Naive thymus-derived CD8-positive, alpha-beta T cell (primary cell): ENCODE measurements around the gene SPATA16. TPM values are rescaled to one million over a fixed set of nuclear protein-coding genes. Genes with fewer than 3 reads are reported as not detected.
"Not testable (repeated sequence)": the region's sequence is repeated elsewhere in the genome, so short reads cannot be mapped to it uniquely, and the experiment has no call there.

ENCODE experiments used
- ATAC-seq, 2 donors: fragments of 150-1000 bp; cut with Tn5 transposase in 1 of 2; sonication (Bioruptor Pico), chemical (Tn5 transposase) in 1 of 2; 1 replicate in 1 of 2; 2 replicates in 1 of 2; pipeline ENCODE4 v1.10.0; 2021; ENCODE audit warnings: mild to moderate bottlenecking in 2 of 2, moderate library complexity in 2 of 2
- POLR2A ChIA-PET: fragments of 350-600 bp; sonication (Branson Sonifier 250); formaldehyde crosslinking; loops from one replicate; lab custom pipeline; 2021; ENCODE audit warnings: antibody characterized with exemption; lab: Charles Lee
- DNase-seq, 10 donors: peaks; one replicate each; pipeline versions ENCODE4 v3.0.0 to v3.0.0-alpha.2; 2020 to 2022
- H3K27ac Mint-ChIP-seq, 10 donors: one replicate each; pipeline ENCODE4 v1.8.0; 2020 to 2022; ENCODE audit warnings: mild to moderate bottlenecking in 10 of 10, mixed read lengths in 10 of 10, moderate library complexity in 4 of 10, inconsistent platforms in 1 of 10
- H3K27me3 Mint-ChIP-seq, 5 donors: one replicate each; pipeline ENCODE4 v1.8.0; 2021 to 2022; ENCODE audit warnings: mixed read lengths in 5 of 5
- H3K36me3 Mint-ChIP-seq, 3 donors: one replicate each; pipeline ENCODE4 v1.8.0; 2020 to 2022; ENCODE audit warnings: mixed read lengths in 3 of 3, mild to moderate bottlenecking in 2 of 3, inconsistent platforms in 1 of 3
- H3K4me1 Mint-ChIP-seq, 4 donors: one replicate each; pipeline ENCODE4 v1.8.0; 2021 to 2022; ENCODE audit warnings: mixed read lengths in 4 of 4
- H3K4me3 Mint-ChIP-seq, 10 donors: one replicate each; pipeline ENCODE4 v1.8.0; 2020 to 2022; ENCODE audit warnings: mild to moderate bottlenecking in 10 of 10, mixed read lengths in 10 of 10, moderate library complexity in 6 of 10, inconsistent platforms in 1 of 10
- H3K9me3 Mint-ChIP-seq, 9 donors: one replicate each; pipeline ENCODE4 v1.8.0; 2020 to 2022; ENCODE audit warnings: mixed read lengths in 9 of 9, mild to moderate bottlenecking in 3 of 9, inconsistent platforms in 1 of 9, moderate library complexity in 1 of 9
- polyA plus RNA-seq, 3 donors: library from polyadenylated mRNA; unstranded; fragments of 300-500 nt; fragmentation: Illumina TruSeq; gene quantifications; one replicate each; pipeline ENCODE4 v1.2.3, GENCODE V29; 2021
- total RNA-seq, 8 experiments: library from RNA in 2 of 8; stranded (reverse) in 2 of 8; gene quantifications; one replicate each; pipeline ENCODE4 v1.2.3 and lab custom pipeline; 2021 to 2026

Gene SPATA16
- total and polyA plus RNA-seq, 5 experiments from 2014 or later, result not detected

DNA sequence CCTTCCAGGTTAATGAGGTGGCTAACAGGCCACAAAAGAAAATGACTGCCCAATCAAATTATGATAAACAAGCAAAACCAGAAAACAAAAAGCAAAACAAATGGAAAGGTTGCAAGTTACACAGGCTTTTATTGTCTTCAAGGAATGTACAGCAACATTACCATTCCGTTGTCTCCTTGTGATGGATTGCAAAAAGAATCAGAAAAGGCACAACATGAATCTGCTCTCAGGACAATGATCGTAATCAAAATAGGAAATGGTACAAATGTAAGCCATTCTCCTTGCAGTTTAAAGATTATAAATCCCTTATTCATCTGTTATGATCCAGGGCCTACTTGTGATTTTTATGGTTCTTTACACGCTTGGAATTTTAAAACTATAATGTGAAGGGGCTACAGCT is 264.7 kb downstream of the SPATA16 start:
- Mint-ChIP-seq H3K27me3 (peaks cover 0 to 12% (median 0%) of the 10 kb centered on the region in 5 donors), H3K27ac (no peak overlapping the region), H3K4me1 (no peaks in the 10 kb centered on the region), H3K4me3 (no peak overlapping the region), H3K36me3 (peaks cover 0 to 6% (median 0%) of the 10 kb centered on the region in 3 donors), H3K9me3 (peaks cover 2 to 24% (median 14%) of the 10 kb centered on the region in 9 donors)
- POLR2A ChIA-PET, result no interaction called here
- DNase-seq, result no peak
- no peak for ATAC-seq

DNA sequence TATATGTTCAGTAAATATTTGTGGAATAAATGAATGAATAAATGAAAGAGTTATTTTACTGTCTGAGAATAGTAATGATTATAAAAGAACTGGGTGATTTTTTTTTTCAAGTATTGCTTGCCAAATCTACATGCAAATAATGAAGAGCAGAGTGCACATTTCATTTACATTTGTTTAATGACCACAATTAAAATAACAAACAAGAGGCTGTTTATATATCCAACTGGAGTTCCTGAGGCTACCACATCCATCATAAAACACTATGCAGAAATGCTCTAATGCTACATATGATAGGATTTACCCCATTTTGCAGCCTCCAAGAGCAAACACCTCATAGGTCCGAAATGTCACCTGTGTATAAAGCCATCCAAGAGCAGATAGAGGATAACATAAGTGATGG is 266.0 kb downstream of the SPATA16 start:
- no peak for ATAC-seq
- Mint-ChIP-seq H3K4me3 (no peak overlapping the region), H3K9me3 (peaks cover 0 to 15% (median 10%) of the 10 kb centered on the region in 9 donors), H3K4me1 (no peaks in the 10 kb centered on the region), H3K27ac (no peak overlapping the region), H3K36me3 (peaks cover 0 to 5% (median 0%) of the 10 kb centered on the region in 3 donors), H3K27me3 (peaks cover 0 to 7% (median 0%) of the 10 kb centered on the region in 5 donors)
- POLR2A ChIA-PET, result no interaction called here
- DNase-seq, result no peak

DNA sequence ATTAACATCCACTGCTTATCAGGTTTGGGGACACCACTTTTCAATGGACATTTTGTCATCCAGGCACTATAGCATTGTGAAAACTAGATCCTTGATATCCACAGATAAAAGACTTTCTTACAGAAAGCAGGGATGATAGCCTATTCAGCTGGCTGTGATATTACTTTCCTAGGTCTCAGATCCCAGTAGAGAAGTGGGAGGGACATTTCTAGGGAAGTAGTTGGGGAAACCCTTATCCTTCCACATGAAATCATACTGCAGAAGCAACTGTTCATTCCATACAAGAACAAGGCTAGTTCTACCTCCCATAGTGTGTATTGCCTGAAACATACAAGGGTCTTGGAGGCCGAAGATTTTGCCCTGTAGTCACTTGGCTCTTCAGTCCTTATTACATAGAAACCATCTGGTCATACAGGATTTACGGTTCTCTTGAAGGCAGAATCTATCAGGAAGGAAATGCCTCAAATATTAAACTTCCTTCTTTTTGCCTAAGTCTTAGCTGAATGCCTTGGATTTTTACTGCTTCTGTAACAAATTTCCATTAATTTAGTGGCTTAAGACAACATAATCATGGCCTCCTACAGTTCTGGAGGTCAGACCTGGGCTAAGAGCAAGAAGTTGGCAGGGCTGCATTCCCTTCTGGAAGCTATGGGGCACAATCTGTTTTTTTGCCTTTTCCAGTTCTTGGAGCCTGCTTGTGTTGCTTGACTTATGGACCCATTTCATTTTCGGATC is 271.1 kb downstream of the SPATA16 start:
- DNase-seq (no peak), ATAC-seq (no peak)
- Mint-ChIP-seq H3K9me3 (no peaks in the 10 kb centered on the region), H3K27me3 (peaks cover 0 to 20% (median 8%) of the 10 kb centered on the region in 5 donors), H3K36me3 (no peaks in the 10 kb centered on the region), H3K27ac (no peak overlapping the region), H3K4me3 (no peak overlapping the region), H3K4me1 (no peaks in the 10 kb centered on the region)
- POLR2A ChIA-PET, result no interaction called here

DNA sequence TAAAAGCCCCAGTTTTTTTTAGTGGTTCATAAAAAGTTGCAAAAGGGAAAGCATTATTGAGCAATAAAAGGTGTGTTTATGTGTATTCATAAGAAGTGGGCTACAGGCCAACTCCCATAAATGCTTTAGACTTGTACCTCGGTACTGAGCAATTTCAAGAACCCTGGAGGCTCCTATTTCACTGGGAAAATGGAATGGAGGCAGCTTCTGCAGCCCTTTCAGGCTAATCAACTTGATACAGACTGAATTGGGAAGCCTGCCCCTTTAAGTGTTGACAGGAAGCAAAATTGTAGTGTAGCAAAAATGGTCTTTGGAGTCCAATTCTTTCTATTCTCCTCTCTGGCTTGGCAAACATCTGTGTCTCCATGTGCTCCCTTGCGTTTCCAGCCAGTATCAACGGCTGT is 271.7 kb downstream of the SPATA16 start:
- ATAC-seq (no peak), DNase-seq (no peak)
- H3K4me3 Mint-ChIP-seq, result no peak overlapping the region
- no peaks in the 10 kb centered on the region for H3K9me3 Mint-ChIP-seq
- POLR2A ChIA-PET, result no interaction called here
- no peak overlapping the region for H3K27ac Mint-ChIP-seq
- peaks cover 0 to 21% (median 9%) of the 10 kb centered on the region in 5 donors for H3K27me3 Mint-ChIP-seq
- H3K36me3 Mint-ChIP-seq, result no peaks in the 10 kb centered on the region
- no peaks in the 10 kb centered on the region for H3K4me1 Mint-ChIP-seq

DNA sequence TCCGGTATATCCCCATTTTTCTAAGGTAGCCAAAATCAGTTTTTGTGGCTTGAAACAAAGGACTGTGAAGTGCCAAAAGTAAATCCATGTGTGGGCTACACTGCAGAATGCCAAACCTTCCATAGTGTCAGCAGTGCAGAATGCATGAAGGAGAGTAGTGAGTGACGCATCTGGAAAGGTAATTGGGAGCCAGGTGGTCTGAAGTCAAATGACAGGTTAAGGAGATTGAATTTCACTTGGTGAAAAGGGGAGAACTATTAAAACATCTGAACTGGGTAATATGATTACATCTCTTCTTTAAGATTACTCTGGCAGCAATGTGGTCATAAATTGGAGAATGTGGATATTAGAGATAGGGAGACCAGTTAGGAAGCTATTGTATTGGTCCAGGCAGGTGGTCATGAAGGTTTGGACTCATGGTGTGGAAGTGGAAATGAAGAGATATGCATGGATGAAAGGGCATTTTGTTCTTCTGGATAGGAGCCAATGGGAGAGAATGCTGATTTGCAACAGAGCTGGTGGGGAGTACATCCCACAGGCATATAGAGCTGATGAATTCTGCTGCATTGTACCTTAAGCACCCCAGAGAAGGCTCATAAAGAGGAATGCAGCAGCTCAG is 272.3 kb downstream of the SPATA16 start:
- Mint-ChIP-seq H3K9me3 (no peaks in the 10 kb centered on the region), H3K27ac (no peak overlapping the region), H3K36me3 (no peaks in the 10 kb centered on the region), H3K4me3 (no peak overlapping the region), H3K27me3 (peaks cover 0 to 24% (median 10%) of the 10 kb centered on the region in 5 donors), H3K4me1 (no peaks in the 10 kb centered on the region)
- no peak for DNase-seq
- POLR2A ChIA-PET, result no interaction called here
- ATAC-seq, result no peak

DNA sequence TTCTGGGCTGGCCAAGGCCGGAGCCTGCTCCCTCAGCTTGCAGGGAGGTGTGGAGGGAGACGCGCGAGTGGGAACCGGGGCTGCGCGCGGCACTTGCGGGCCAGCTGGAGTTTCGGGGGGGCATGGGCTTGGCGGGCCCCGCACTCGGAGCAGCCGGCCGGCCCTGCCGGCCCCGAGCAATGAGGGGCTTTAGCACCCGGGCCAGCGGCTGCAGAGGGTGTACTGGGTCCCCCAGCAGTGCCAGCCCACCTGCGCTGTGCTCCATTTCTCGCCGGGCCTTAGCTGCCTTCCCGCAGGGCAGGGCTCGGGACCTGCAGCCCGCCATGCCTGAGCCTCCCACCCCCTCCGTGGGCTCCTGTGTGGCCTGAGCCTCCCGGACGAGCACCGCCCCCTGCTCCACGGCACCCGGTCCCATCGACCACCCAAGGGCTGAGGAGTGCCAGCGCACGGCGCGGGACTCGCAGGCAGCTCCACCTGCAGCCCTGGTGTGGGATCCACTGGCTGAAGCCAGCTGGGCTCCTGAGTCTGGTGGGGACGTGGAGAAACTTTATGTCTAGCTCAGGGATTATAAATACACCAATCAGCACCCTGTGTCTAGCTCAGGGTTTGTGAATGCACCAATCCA is 274.2 kb downstream of the SPATA16 start:
- DNase-seq, ATAC-seq, H3K27ac Mint-ChIP-seq, H3K9me3 Mint-ChIP-seq, H3K4me1 Mint-ChIP-seq, H3K4me3 Mint-ChIP-seq, H3K36me3 Mint-ChIP-seq, POLR2A ChIA-PET: not testable (repeated sequence)
- H3K27me3 Mint-ChIP-seq, result peaks cover 0 to 21% (median 10%) of the 10 kb centered on the region in 5 donors

DNA sequence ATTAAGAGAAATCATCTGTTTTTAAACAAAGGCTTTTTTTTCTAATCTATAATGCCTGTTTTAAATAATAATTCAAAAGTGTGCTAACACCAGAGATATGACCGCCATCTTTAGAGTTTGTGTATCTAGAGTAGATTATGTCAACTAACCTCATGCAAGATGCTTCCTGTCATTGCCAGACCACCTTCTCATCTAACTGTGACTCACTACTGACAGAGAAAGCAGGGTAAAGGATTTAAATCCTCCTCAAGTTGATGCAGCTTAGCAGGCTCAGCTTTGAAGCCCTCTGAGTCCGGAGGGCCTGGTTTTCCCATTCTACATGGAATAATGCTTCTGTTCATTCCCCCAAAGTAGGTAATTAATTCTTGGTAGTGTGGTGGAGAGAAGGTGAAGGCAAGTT is 282.0 kb downstream of the SPATA16 start:
- ATAC-seq, result no peak
- Mint-ChIP-seq H3K36me3 (no peaks in the 10 kb centered on the region), H3K27me3 (peaks cover 0 to 17% (median 3%) of the 10 kb centered on the region in 5 donors), H3K4me3 (no peak overlapping the region), H3K27ac (no peak overlapping the region), H3K9me3 (peaks cover 0 to 12% (median 0%) of the 10 kb centered on the region in 9 donors), H3K4me1 (no peaks in the 10 kb centered on the region)
- no peak for DNase-seq
- POLR2A ChIA-PET, result no interaction called here

DNA sequence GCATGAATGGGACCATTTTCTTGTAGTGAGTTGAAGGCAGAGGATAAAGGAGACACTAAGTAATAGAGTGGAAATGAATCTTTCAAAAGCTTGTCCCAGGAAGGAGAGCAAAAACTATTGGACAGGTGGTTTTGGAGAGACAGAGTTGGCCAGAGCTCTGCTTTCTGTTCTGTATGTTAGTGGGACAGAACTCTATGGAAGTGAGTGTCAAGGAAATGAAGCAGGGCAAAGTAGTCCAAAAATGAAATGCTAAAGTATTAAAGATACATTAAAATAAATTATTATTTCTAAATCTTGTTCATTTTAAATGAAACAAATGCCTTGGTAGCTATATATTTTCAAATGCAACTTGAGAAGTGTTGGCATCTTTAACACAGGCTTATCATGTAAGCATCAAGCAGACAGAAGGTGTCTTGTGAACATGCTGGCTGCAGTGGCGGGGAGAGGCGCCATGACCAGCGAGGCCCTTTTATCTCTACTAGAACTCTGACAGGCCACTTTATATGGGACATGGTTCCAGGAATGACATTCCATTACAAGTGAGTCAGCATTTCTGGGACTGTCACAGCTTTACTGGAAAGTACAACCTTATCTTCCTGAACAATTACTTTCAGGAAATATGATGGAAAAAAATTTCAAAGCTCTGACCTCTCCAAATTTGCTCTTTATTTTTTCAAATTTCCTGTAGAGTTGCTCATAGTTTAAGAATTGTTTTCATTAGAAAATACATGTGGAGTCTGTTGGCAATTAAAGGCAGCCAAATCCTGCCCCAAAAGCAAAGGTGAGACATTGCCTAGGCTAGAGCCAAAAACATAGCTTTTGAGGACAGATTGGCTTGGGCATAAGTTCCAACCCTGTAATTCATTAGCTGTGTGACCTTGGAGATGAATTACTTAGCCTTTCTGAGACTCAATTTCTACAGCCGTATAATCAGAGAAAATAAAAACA is 284.0 kb downstream of the SPATA16 start:
- Mint-ChIP-seq H3K27ac (no peak overlapping the region), H3K36me3 (no peaks in the 10 kb centered on the region), H3K4me3 (no peak overlapping the region), H3K9me3 (peaks cover 0 to 5% (median 0%) of the 10 kb centered on the region in 9 donors), H3K27me3 (peaks cover 0 to 17% (median 3%) of the 10 kb centered on the region in 5 donors), H3K4me1 (no peaks in the 10 kb centered on the region)
- no peak for ATAC-seq
- DNase-seq, result no peak
- POLR2A ChIA-PET, result no interaction called here

DNA sequence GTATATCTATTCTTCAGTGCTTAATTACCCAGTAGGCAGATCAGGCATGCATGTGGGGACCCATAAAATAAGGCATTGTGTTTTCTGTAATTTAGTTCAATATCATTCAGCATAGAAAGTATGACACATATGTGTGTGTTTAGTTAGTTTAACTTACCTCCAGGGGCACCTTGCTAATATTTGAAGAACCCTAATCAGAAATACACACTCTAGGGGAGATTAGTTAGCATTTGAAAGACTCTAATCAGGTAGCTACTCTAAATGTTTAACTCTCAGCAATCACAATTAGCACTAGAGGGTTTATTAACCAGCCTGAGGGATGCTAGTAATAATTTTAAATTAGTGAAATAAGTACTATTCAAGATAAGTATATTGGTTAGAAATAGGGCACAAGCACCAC is 286.0 kb downstream of the SPATA16 start:
- Mint-ChIP-seq H3K9me3 (no peaks in the 10 kb centered on the region), H3K4me1 (no peaks in the 10 kb centered on the region), H3K27me3 (peaks cover 5 to 29% (median 7%) of the 10 kb centered on the region in 5 donors), H3K27ac (no peak overlapping the region), H3K36me3 (no peaks in the 10 kb centered on the region), H3K4me3 (no peak overlapping the region)
- ATAC-seq (no peak), DNase-seq (no peak)
- POLR2A ChIA-PET, result no interaction called here

DNA sequence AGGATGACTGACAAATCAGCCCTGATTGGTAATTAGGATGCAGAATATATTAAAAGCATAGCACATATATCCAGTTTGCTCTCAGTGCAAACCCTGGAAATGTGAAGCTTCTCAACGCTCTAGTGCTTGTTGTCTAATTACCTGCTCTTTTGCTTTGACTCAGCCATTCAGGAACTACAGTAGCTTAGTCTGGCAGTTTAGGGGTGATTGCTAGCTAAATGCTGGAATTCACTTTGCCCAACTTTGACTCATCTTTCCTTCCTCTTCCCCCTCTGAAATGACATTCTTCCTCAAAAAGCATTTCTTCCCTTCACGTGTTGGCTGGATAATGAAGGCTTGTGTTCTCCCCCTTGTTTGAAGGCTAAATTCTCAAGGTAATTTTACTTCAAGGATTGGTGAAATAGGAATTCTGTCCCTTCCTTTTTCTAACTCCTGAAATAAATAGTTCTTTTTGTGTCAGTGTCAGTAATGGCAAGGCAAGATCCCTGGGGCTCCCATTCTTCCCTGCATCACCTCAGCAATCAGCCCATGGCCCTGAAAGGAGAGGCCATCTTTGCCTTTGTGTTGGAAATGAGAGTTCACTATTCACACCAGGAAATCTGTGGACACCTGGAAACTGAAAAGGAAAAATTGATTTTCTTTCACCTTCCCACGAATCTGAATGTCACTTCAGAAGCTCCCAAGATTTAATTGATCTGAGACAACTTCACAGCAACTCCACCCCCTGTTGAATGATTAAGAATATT is 286.9 kb downstream of the SPATA16 start:
- no peaks in the 10 kb centered on the region for H3K4me1 Mint-ChIP-seq
- no peaks in the 10 kb centered on the region for H3K9me3 Mint-ChIP-seq
- no peak overlapping the region for H3K4me3 Mint-ChIP-seq
- no peaks in the 10 kb centered on the region for H3K36me3 Mint-ChIP-seq
- H3K27ac Mint-ChIP-seq, result no peak overlapping the region
- DNase-seq (no peak), ATAC-seq (no peak)
- POLR2A ChIA-PET, result no interaction called here
- H3K27me3 Mint-ChIP-seq, result peaks cover 5 to 38% (median 10%) of the 10 kb centered on the region in 5 donors

DNA sequence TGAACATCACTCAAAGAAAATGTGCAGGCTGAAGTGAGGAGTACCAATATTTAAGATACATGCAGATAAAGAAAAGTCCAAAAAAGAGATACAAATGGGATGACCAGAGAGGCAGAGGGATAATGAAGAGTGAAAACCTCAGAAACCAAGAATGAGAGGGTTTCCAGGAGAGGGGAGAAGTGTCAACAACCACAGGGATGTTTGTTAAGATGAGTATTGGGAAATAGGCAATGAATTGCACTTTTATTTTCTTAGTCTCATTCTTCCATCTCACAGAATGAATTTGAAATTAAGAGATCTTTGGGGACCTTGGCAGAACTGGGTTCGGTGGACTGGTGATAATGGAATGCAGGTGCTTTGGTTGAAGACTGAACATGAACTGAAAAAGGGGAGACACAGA is 288.0 kb downstream of the SPATA16 start:
- Mint-ChIP-seq H3K4me1 (no peaks in the 10 kb centered on the region), H3K36me3 (no peaks in the 10 kb centered on the region), H3K27me3 (peaks cover 7 to 44% (median 10%) of the 10 kb centered on the region in 5 donors), H3K4me3 (no peak overlapping the region), H3K27ac (no peak overlapping the region), H3K9me3 (no peaks in the 10 kb centered on the region)
- no peak for ATAC-seq
- DNase-seq, result no peak
- POLR2A ChIA-PET, result no interaction called here

DNA sequence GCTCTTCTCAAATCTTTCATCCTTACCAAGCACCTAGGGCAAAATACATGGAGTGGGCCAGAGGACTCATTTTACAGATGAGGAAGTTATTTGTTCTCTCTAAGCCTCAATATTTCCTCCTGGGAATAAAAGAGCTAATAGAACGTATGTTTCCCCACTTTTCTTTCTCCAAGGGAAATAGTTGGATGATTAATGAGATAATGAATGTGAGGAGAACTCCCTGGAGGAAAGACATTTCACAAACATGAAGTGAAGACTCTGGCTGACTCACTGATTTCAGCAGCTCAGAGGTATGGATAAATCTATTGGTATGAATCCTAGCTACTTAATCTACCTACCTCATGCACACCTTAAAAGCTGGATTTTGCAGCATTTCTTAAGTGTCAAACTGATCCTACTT is 292.1 kb downstream of the SPATA16 start:
- H3K27me3 Mint-ChIP-seq, result peaks cover 8 to 27% (median 9%) of the 10 kb centered on the region in 5 donors
- POLR2A ChIA-PET, result no interaction called here
- H3K4me3 Mint-ChIP-seq, result no peak overlapping the region
- no peaks in the 10 kb centered on the region for H3K36me3 Mint-ChIP-seq
- peaks cover 0 to 7% (median 0%) of the 10 kb centered on the region in 9 donors for H3K9me3 Mint-ChIP-seq
- H3K4me1 Mint-ChIP-seq, result no peaks in the 10 kb centered on the region
- ATAC-seq (no peak), DNase-seq (no peak)
- no peak overlapping the region for H3K27ac Mint-ChIP-seq
